SKM-1 treated with dmso at 0.1 percent for 144 hours (cell line): ENCODE measurements around the gene HBM.
"Not testable (repeated sequence)": the region's sequence is repeated elsewhere in the genome, so short reads cannot be mapped to it uniquely, and the experiment has no call there.

ENCODE experiments used
- DNase-seq: peaks from one replicate; lab custom pipeline; 2025; ENCODE audit not compliant: unreplicated experiment; lab: John Stamatoyannopoulos, UW

Gene HBM

DNA sequence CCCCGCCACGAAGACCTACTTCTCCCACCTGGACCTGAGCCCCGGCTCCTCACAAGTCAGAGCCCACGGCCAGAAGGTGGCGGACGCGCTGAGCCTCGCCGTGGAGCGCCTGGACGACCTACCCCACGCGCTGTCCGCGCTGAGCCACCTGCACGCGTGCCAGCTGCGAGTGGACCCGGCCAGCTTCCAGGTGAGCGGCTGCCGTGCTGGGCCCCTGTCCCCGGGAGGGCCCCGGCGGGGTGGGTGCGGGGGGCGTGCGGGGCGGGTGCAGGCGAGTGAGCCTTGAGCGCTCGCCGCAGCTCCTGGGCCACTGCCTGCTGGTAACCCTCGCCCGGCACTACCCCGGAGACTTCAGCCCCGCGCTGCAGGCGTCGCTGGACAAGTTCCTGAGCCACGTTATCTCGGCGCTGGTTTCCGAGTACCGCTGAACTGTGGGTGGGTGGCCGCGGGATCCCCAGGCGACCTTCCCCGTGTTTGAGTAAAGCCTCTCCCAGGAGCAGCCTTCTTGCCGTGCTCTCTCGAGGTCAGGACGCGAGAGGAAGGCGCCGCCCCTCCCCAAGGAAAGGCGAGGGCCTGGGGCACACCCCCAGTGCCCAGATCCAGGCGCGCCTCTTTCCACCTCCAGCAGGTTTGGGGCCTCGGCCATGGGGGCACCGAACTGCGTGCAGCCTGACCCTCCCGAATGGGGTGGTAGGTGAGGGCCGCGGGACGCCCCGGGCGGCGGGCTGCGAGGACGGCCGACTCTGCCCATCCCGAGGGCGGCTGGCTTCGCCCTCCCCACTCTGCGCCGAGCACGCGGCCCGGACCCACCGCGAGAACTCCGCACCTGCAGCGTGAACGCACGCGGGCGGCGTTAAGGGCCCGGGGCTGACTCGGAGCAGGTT lies 15.1 kb downstream of the HBM start:
- peak; percentile 72 for DNase-seq

GRCh38 chr16:181565-182021 lies 15.8 kb downstream of the HBM start:
- DNase-seq = no peak

DNA sequence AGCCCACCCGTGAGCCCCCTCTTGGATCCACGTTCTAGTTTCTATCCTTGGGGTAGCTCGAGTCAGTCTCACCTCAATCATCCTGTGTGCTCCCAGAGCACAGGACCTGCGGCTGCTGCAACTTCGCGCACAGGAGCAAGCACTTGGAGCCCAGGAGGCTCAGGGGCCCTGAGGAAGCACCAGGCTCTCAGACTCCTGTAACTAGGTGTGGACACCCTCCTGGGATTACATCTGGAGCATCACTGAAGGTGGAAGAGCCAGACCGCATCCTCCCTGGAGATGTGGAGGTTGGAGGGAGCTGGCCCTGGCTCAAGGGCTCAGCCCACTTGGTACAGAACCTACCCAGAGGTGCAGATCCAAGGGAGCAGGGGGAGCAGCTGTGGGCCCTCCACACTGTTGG lies 17.2 kb downstream of the HBM start:
- DNase-seq = no peak

DNA sequence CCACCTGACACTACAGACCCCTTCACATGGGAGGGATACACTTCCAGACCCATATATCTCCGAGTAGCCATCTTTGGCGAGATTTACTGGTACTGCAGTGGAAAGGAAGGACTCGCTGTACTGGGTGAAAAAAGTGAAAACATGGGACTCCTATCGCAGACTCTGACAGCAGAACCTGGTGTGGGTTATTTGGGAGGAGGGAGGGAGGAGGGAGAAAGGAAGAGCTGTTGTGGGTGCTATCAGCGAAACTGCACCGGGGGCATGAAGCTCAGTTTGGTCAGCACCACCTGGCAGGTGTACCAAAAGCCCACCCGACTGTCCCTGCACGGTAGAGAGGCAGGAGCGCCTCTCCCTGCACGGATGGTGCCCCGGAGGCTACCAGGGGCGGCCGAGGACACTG lies 19.4 kb downstream of the HBM start:
- DNase-seq = no peak

- DNase-seq = no peak
Measured at GRCh38 chr16:185691-186090, 19.9 kb downstream of the HBM start.

- DNase-seq = no peak
Measured at GRCh38 chr16:187330-187729, 21.6 kb downstream of the HBM start.

DNA sequence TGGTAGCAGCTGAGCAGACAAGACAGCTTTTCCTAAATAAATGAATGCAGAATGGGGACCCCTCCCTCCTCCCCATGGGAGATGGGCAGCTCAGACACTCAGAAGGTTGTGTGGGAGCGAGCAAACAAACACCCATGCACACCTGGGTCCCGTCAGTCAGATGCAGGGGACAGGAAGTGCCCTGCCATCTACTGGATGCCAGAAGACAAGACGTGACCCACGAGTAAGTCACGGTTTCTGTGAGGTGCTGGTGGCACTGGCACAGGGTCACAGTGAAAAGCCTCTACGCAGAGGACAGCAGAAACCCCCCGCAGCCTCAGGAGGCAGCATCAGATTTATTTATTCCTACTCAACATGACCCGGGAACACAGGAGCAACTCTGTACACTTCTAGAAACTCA lies 22.9 kb downstream of the HBM start:
- DNase-seq = no peak

DNA sequence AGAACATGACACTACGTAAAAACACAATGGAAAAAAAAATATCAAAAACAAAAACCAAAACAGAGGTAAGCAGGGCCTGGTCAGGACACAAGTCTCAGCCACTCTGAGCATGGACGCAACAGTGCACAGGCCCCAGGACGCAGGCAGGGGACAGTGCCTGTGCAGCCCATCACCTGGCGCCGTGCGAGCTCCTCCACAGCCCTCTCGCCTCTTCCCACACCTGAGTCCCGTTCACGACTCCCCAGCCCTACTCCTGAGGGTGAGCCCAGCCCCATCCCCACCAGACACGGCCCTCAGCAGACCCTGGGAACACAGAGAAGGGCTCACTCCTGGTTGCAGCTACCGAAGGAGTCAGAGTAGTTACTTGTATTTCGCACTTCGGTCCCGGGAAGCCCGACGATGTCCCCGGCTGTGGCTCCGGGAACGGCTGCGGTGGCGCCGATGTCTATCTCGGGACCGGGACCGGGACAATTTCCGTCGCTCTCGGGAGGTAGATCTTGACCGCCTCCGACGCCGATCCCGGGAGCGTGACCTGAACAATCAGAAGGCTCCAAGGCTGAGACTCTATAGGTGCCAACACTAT lies 23.9 kb downstream of the HBM start:
- DNase-seq = no peak

DNA sequence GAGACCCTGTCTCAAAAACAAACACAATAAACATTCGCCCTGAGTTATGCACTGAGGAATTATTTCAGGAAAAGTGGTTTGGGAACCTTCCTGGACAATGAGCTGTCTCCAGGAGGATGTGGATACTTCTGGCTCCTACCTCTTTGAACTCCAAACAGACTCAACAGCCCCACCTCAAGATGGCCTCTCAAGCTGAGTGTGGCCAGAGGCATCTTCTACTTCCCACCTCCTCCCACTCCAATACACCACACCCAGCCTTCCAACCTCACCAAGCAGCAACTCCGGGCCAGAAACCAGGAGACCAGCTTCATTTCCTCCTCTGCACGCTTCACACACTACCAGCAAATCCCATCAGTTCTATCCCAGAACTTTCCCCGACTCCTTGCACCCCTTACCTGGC lies 26.1 kb downstream of the HBM start:
- DNase-seq = no peak

- no peak for DNase-seq
Measured at GRCh38 chr16:192686-193085, 26.9 kb downstream of the HBM start.

DNA sequence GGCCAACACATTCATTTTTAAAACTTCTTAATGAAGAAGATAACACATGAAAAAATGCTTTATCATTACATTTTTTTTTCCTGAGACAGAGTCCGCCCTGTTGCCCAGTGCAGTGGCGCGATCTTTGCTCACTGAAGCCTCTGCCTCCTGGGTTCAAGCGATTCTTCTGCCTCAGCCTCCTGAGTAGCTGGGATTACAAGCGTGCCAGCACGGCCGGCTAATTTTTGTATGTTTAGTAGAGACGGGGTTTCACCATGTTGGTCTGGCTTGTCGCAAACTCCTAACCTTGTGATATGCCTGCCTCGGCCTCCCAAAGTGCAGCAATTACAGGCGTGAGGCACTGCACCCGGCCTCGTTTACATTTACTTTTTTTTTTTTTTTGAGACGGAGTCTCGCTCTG lies 27.7 kb downstream of the HBM start:
- DNase-seq = no peak

- no peak for DNase-seq
Measured at GRCh38 chr16:194516-194915, 28.7 kb downstream of the HBM start.

DNA sequence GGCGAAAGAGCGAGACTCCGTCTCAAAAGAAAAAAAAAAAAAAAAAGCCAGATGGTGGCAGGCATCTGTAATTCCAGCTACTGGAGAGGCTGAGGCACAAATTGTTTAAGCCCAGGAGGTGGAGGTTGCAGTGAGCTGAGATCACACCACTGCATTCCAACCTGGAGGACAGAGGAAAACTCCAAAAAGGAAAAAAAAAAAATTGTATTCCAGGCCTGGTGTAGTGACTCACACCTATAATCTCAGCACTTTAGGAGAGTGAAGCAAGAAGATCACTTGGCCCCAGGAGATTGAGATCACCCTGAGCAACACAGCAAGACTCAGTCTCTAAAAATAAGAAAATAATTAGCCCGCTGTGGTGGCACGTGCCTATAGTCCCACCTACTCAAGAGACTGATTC lies 34.6 kb downstream of the HBM start:
- DNase-seq = no peak

DNA sequence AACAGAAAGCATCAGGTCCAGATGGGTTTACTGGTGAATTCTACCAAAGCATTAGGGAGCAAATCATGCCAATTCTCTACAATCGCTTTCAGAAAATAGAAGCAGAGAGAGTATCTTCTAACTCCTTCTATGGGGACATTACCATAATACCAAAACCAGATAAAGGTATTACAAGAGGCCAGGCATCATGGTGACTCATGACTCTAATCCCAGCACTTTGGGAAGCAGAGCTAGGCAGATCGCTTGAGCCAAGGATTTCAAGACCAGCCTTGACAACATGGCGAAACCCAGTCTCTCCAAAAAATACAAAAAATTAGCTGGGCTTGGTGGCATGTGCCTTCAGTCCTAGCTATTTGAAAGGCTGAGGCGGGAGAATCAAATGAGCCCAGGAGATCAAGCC lies 37.5 kb downstream of the HBM start:
- DNase-seq = no peak

DNA sequence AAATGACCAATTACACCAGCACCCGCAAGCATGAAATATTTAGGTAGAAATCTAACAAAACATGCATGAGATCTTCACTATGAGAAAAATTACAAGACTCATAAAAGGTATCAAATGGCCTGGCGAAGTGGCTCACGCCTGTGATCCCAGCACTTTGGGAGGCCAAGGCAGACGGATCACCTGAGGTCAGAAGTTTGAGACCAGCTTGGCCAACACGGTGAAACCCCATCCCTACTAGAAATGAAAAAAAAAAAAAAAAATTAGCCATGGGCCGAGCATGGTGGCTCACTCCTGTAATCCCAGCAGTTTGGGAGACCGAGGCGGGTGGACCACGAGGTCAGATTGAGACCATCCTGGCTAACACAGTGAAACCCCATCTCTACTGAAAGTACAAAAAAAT lies 38.3 kb downstream of the HBM start:
- not testable (repeated sequence) for DNase-seq

GRCh38 chr16:209359-209758 lies 43.6 kb downstream of the HBM start:
- DNase-seq = not testable (repeated sequence)

DNA sequence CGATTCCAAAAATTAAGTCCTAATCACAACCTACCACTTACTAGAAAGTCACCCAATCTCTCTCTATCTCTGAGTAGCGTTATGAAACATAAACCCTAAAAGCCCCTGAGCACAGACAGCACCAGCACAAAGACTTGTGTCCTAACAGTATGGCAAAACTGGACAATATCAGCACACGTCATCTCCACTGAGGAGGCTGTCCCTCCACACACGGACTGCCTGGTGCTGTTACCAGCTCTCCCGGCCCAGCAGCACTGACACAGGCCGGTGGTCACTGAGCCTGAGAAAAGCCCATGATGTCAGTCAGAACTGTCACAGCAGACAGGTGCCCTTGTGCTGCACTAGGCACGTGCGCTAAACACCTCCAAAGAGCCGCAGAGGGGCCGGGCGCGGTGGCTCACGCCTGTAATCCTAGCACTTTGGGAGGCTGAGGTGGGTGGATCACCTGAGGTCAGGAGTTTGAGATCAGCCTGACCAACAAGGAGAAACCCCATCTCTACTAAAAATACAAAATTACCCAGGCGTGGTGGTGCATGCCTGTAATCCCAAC lies 45.9 kb downstream of the HBM start:
- not testable (repeated sequence) for DNase-seq

DNA sequence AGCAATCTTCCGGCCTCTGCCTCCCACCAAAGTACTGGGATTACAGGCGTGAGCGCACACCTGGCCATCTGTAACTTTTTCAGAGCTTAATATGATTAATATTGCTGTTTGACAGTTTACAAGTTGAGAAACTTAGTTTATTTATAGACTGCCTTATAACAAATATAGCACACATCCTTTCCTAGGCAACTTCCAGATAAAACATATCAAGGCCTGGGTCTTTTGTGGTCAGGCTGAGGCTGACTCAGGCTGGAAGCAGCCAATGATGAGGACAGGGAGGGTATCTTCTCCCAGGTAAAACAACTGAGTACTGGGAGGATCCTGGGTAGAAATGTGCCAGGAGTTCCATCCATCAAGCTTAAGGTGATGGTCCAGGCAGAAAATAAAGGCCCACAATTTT lies 47.2 kb downstream of the HBM start:
- DNase-seq = no peak
